HEK293 (cell line): Measurements from ENCODE around the gene CD82.

Experiments
- CTCF ChIA-PET: fragments of 350-600 bp; formaldehyde crosslinking; extraction: SDS; loops from one replicate; lab custom pipeline; 2021; ENCODE audit warnings: antibody characterized with exemption; lab: Yijun Ruan, JAX
- POLR2A ChIA-PET: fragments of 300-600 bp; formaldehyde crosslinking; extraction: SDS; loops from one replicate; lab custom pipeline; 2020; ENCODE audit warnings: antibody characterized with exemption, inconsistent platforms; lab: Yijun Ruan, JAX
- H3K27ac ChIP-seq: fragments of 200-500 bp; sonication (Bioruptor generic); 2 replicates; pipeline ENCODE4 v1.5.1; 2014; ENCODE audit warnings: low read depth, low read length, control low read depth, inconsistent platforms; ENCODE audit errors: extremely low read depth
- H3K36me3 ChIP-seq, 2 experiments: fragments of 200-500 bp in 1 of 2; sonication (Bioruptor generic) in 1 of 2; 1 replicate in 1 of 2; 2 replicates in 1 of 2; pipeline ENCODE4 v1.5.1; 2014 to 2017; ENCODE audit warnings: inconsistent platforms in 2 of 2, low read length in 2 of 2; ENCODE audit not compliant: control insufficient read depth in 2 of 2, insufficient read depth in 1 of 2
- H3K4me1 ChIP-seq: fragments of 200-500 bp; sonication (Bioruptor generic); 2 replicates; pipeline ENCODE4 v1.5.1; 2014; ENCODE audit warnings: mild to moderate bottlenecking, low read length, inconsistent platforms; ENCODE audit not compliant: control insufficient read depth, insufficient read depth
- H3K4me3 ChIP-seq: 2 replicates; pipeline ENCODE4 v1.5.1; 2011; ENCODE audit warnings: low read depth, mild to moderate bottlenecking, control low read depth, low read length, moderate library complexity
- H3K9me3 ChIP-seq: fragments of 200-500 bp; sonication (Bioruptor generic); 2 replicates; pipeline ENCODE4 v1.5.1; 2014; ENCODE audit warnings: low read depth, low read length, inconsistent platforms; ENCODE audit not compliant: control insufficient read depth, insufficient read depth
- ATF2 ChIP-seq: fragments of 450-650 bp; formaldehyde crosslinking; IDR thresholded peaks from 2 replicates; pipeline ENCODE4 v1.5.1; 2016; ENCODE audit warnings: missing biosample characterization, missing genetic modification characterization, low read depth
- BCL11A ChIP-seq: fragments of 450-650 bp; formaldehyde crosslinking; IDR thresholded peaks from 2 replicates; pipeline ENCODE4 v1.5.1; 2016; ENCODE audit warnings: low read depth, missing biosample characterization, missing genetic modification characterization
- HOXA7 ChIP-seq: sonication (generic); formaldehyde crosslinking; IDR thresholded peaks from 2 replicates; pipeline ENCODE4 v1.8.1; 2022; ENCODE audit warnings: missing genetic modification reagents, borderline replicate concordance
- KLF16 ChIP-seq: fragments of 450-650 bp; formaldehyde crosslinking; IDR thresholded peaks from 2 replicates; pipeline ENCODE4 v1.5.1; 2017; ENCODE audit warnings: missing biosample characterization, missing genetic modification characterization
- KLF8 ChIP-seq: fragments of 450-650 bp; formaldehyde crosslinking; IDR thresholded peaks from 2 replicates; pipeline ENCODE4 v1.5.1; 2016; ENCODE audit warnings: missing biosample characterization, missing genetic modification characterization
- MYNN ChIP-seq: fragments of 450-650 bp; formaldehyde crosslinking; IDR thresholded peaks from 2 replicates; pipeline ENCODE4 v1.5.1; 2016; ENCODE audit warnings: missing biosample characterization, missing genetic modification characterization, borderline replicate concordance
- PRDM1 ChIP-seq: fragments of 450-650 bp; formaldehyde crosslinking; IDR thresholded peaks from 2 replicates; pipeline ENCODE4; 2016; ENCODE audit warnings: missing biosample characterization, missing genetic modification characterization
- SP3 ChIP-seq: fragments of 450-650 bp; formaldehyde crosslinking; IDR thresholded peaks from 2 replicates; pipeline ENCODE4 v1.5.1; 2016; ENCODE audit warnings: missing biosample characterization, missing genetic modification characterization
- YY2 ChIP-seq: fragments of 450-650 bp; formaldehyde crosslinking; IDR thresholded peaks from 2 replicates; pipeline ENCODE4 v1.5.1; 2016; ENCODE audit warnings: missing biosample characterization, missing genetic modification characterization
- ZBTB17 ChIP-seq: fragments of 450-650 bp; formaldehyde crosslinking; IDR thresholded peaks from 2 replicates; pipeline ENCODE4 v1.5.1; 2016; ENCODE audit warnings: missing biosample characterization, missing genetic modification characterization
- ZBTB21 ChIP-seq: fragments of 450-650 bp; formaldehyde crosslinking; IDR thresholded peaks from 2 replicates; pipeline ENCODE4 v1.5.1; 2017; ENCODE audit warnings: missing biosample characterization, missing genetic modification characterization
- ZBTB48 ChIP-seq: fragments of 450-650 bp; formaldehyde crosslinking; IDR thresholded peaks from 2 replicates; pipeline ENCODE4 v1.5.1; 2016; ENCODE audit warnings: missing biosample characterization, missing genetic modification characterization
- ZBTB49 ChIP-seq: fragments of 450-650 bp; formaldehyde crosslinking; IDR thresholded peaks from 2 replicates; pipeline ENCODE4 v1.5.1; 2016; ENCODE audit warnings: missing biosample characterization, missing genetic modification characterization, low read depth
- ZBTB7A ChIP-seq: fragments of 450-650 bp; formaldehyde crosslinking; IDR thresholded peaks from 2 replicates; pipeline ENCODE4 v1.5.1; 2016; ENCODE audit warnings: low read depth, missing biosample characterization, missing genetic modification characterization
- ZNF133 ChIP-seq: fragments of 450-650 bp; formaldehyde crosslinking; IDR thresholded peaks from 2 replicates; pipeline ENCODE4 v1.5.1; 2016; ENCODE audit warnings: missing biosample characterization, missing genetic modification characterization
- ZNF16 ChIP-seq: fragments of 450-650 bp; formaldehyde crosslinking; IDR thresholded peaks from 2 replicates; pipeline ENCODE4 v1.5.1; 2016; ENCODE audit warnings: low read depth, missing biosample characterization, missing genetic modification characterization
- ZNF174 ChIP-seq: fragments of 450-650 bp; formaldehyde crosslinking; IDR thresholded peaks from 2 replicates; pipeline ENCODE4 v1.5.0; 2017; ENCODE audit warnings: missing biosample characterization, mild to moderate bottlenecking, missing genetic modification characterization
- ZNF214 ChIP-seq: fragments of 450-650 bp; formaldehyde crosslinking; IDR thresholded peaks from 2 replicates; pipeline ENCODE4 v1.5.1; 2017; ENCODE audit warnings: missing biosample characterization, mild to moderate bottlenecking, missing genetic modification characterization, borderline replicate concordance
- ZNF302 ChIP-seq: fragments of 450-650 bp; formaldehyde crosslinking; IDR thresholded peaks from 2 replicates; pipeline ENCODE4 v1.5.1; 2016; ENCODE audit warnings: missing biosample characterization, missing genetic modification characterization, low read depth
- ZNF37A ChIP-seq: fragments of 450-650 bp; IDR thresholded peaks from 2 replicates; pipeline ENCODE4 v1.5.1; 2018; ENCODE audit warnings: missing biosample characterization, missing genetic modification characterization
- ZNF473 ChIP-seq: fragments of 450-650 bp; formaldehyde crosslinking; IDR thresholded peaks from 2 replicates; pipeline ENCODE4 v1.5.1; 2017; ENCODE audit warnings: missing biosample characterization, missing genetic modification characterization
- ZNF514 ChIP-seq: fragments of 450-650 bp; formaldehyde crosslinking; IDR thresholded peaks from 2 replicates; pipeline ENCODE4 v1.5.1; 2016; ENCODE audit warnings: missing biosample characterization, missing genetic modification characterization
- ZNF529 ChIP-seq: fragments of 450-650 bp; formaldehyde crosslinking; IDR thresholded peaks from 2 replicates; pipeline ENCODE4 v1.5.1; 2017; ENCODE audit warnings: missing genetic modification characterization, missing biosample characterization; ENCODE audit not compliant: insufficient replicate concordance
- ZNF610 ChIP-seq: fragments of 450-650 bp; formaldehyde crosslinking; IDR thresholded peaks from 2 replicates; pipeline ENCODE4 v1.5.1; 2016; ENCODE audit warnings: missing biosample characterization, missing genetic modification characterization, borderline replicate concordance
- ZNF654 ChIP-seq: fragments of 450-650 bp; formaldehyde crosslinking; IDR thresholded peaks from 2 replicates; pipeline ENCODE4 v1.5.1; 2016; ENCODE audit warnings: low read depth, missing biosample characterization, missing genetic modification characterization
- ZNF658 ChIP-seq: fragments of 450-650 bp; formaldehyde crosslinking; IDR thresholded peaks from 2 replicates; pipeline ENCODE4; 2016; ENCODE audit warnings: missing biosample characterization, missing genetic modification characterization
- ZNF76 ChIP-seq: fragments of 450-650 bp; formaldehyde crosslinking; IDR thresholded peaks from 2 replicates; pipeline ENCODE4; 2016; ENCODE audit warnings: low read depth, missing biosample characterization, missing genetic modification characterization, borderline replicate concordance
- ZNF785 ChIP-seq: fragments of 450-650 bp; formaldehyde crosslinking; IDR thresholded peaks from 2 replicates; pipeline ENCODE4 v1.5.1; 2016; ENCODE audit warnings: missing biosample characterization, missing genetic modification characterization
- ZNF843 ChIP-seq: fragments of 450-650 bp; formaldehyde crosslinking; IDR thresholded peaks from 2 replicates; pipeline ENCODE4 v1.5.1; 2016; ENCODE audit warnings: missing biosample characterization, missing genetic modification characterization
- ZSCAN23 ChIP-seq: fragments of 450-650 bp; formaldehyde crosslinking; IDR thresholded peaks from 2 replicates; pipeline ENCODE4 v1.5.1; 2016; ENCODE audit warnings: missing biosample characterization, missing genetic modification characterization

Gene CD82

GRCh38 chr11:44572436-44572835 is 7.0 kb downstream of the CD82 start:
- no peak overlapping the region for H3K4me3 ChIP-seq
- H3K4me1 ChIP-seq: no peaks in the 10 kb centered on the region
- TF ChIP-seq ZNF529 (no peak), ZBTB17 (tag by site-specific recombination) (no peak), ZNF473 (tag by site-specific recombination) (no peak), ZSCAN23 (tag by site-specific recombination) (no peak), ZNF610 (tag by site-specific recombination) (no peak), ZNF785 (no peak), KLF8 (no peak), ZNF843 (tag by site-specific recombination) (no peak), ZBTB7A (tag by site-specific recombination) (no peak), ZNF302 (tag by site-specific recombination) (no peak), SP3 (tag by site-specific recombination) (no peak), ZNF76 (tag by site-specific recombination) (no peak), MYNN (tag by site-specific recombination) (no peak)
- POLR2A ChIA-PET: no interaction called here
- H3K36me3 ChIP-seq: no peaks in the 10 kb centered on the region
- CTCF ChIA-PET: interaction anchor here (1.0 to 1.2 kb wide), 2 partner anchors 15 to 44 kb away, joined by 3 read pairs; no protein-coding TSS in a partner anchor
- no peak overlapping the region for H3K27ac ChIP-seq
- no peaks in the 10 kb centered on the region for H3K9me3 ChIP-seq

- POLR2A ChIA-PET: no interaction called here
Observed at GRCh38 chr11:44572884-44573283, 7.4 kb downstream of the CD82 start.

GRCh38 chr11:44573333-44573732 is 7.9 kb downstream of the CD82 start:
- H3K4me3 ChIP-seq: no peak overlapping the region
- no peaks in the 10 kb centered on the region for H3K9me3 ChIP-seq
- H3K4me1 ChIP-seq: no peaks in the 10 kb centered on the region
- no peaks in the 10 kb centered on the region for H3K36me3 ChIP-seq
- ChIA-PET CTCF (interaction anchor here (0.8 kb wide), 1 partner anchor 338 kb away, joined by 3 read pairs; no protein-coding TSS in a partner anchor), POLR2A (no interaction called here)
- no peak for TF ChIP-seq KLF16
- TF ChIP-seq ZNF174: no peak
- TF ChIP-seq BCL11A: no peak
- TF ChIP-seq HOXA7 (CRISPR knock-in tag): no peak
- TF ChIP-seq ZNF658 (tag by site-specific recombination): no peak
- TF ChIP-seq KLF8: no peak
- TF ChIP-seq YY2: no peak
- no peak for TF ChIP-seq ZBTB49 (tag by site-specific recombination)
- TF ChIP-seq ATF2: no peak
- TF ChIP-seq ZNF214 (tag by site-specific recombination): no peak
- H3K27ac ChIP-seq: no peak overlapping the region

More at GRCh38 chr11:44572884-44573283, 7.4 kb downstream of the CD82 start:
- Histone ChIP-seq H3K9me3 (no peaks in the 10 kb centered on the region), H3K4me1 (no peaks in the 10 kb centered on the region), H3K27ac (no peak overlapping the region), H3K4me3 (no peak overlapping the region), H3K36me3 (no peaks in the 10 kb centered on the region)
- CTCF ChIA-PET: interaction anchor here (1.0 kb wide), 1 partner anchor 16 kb away, joined by 3 read pairs; no protein-coding TSS in a partner anchor
- no peak for TF ChIP-seq ZBTB21
- no peak for TF ChIP-seq HOXA7 (CRISPR knock-in tag)
- no peak for TF ChIP-seq ZNF133 (tag by site-specific recombination)
- no peak for TF ChIP-seq ZNF654
- TF ChIP-seq ZNF514 (tag by site-specific recombination): no peak
- no peak for TF ChIP-seq ZBTB48 (tag by site-specific recombination)
- TF ChIP-seq PRDM1 (tag by site-specific recombination): no peak
- no peak for TF ChIP-seq ZNF37A (tag by site-specific recombination)
- TF ChIP-seq ZNF16 (tag by site-specific recombination): no peak
